ENCODE measurements around the gene ZMIZ1.

DNA sequence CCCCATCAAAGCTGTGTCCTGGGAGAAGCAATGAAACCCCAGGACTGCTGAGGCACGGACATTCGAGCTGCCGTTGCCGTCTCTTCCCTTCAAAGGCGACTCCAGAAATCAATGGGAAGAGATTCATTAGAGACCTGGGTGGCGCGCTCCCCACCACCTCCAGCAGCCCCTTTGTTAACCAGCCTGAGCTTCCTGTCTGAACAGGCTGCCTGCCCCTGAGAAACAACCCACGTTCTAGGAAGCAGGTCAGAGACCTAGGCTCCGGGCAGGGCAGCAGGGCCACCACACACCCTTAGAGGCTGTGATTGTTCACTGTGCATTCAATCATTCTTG is 167.6 kb downstream of the ZMIZ1 start:
- TF ChIP-seq YY1 (IDR thresholded peaks at IDR 0.05; ENCODE audit: insufficient read depth, insufficient read length), result no peak
- TF ChIP-seq ZNF274 (IDR thresholded peaks at IDR 0.05; ENCODE audit: low read depth, low read length), result no peak
- no peak for TF ChIP-seq SUZ12 (IDR thresholded peaks at IDR 0.05; ENCODE audit: extremely low read depth, insufficient read depth, insufficient read length)

All from NT2/D1 (cell line).